Duodenal mucosa (tissue), 2 donors: ENCODE data around the gene CXCR5.

ENCODE experiments used
- H3K27ac ChIP-seq: one replicate; pipeline ENCODE4 v1.7.0; 2013; ENCODE audit warnings: low read depth, low read length
- H3K27me3 ChIP-seq, 2 donors: one replicate each; pipeline ENCODE4 v1.7.0; 2013; ENCODE audit warnings: low read length in 2 of 2, control low read depth in 1 of 2; ENCODE audit not compliant: insufficient read depth in 2 of 2, control insufficient read depth in 1 of 2
- H3K36me3 ChIP-seq, 2 donors: one replicate each; pipeline ENCODE4 v1.7.0; 2013; ENCODE audit warnings: low read length in 2 of 2, control low read depth in 1 of 2; ENCODE audit not compliant: insufficient read depth in 2 of 2, control insufficient read depth in 1 of 2
- H3K4me1 ChIP-seq, 2 donors: one replicate each; pipeline ENCODE4 v1.7.0; 2013; ENCODE audit warnings: low read length in 2 of 2, control low read depth in 1 of 2; ENCODE audit not compliant: insufficient read depth in 2 of 2, control insufficient read depth in 1 of 2
- H3K4me3 ChIP-seq, 2 donors: one replicate each; pipeline ENCODE4 v1.7.0; 2013; ENCODE audit warnings: low read length in 2 of 2, low read depth in 1 of 2
- H3K9ac ChIP-seq, 2 donors: one replicate each; pipeline ENCODE4 v1.7.0; 2013; ENCODE audit warnings: low read length in 2 of 2, low read depth in 1 of 2
- H3K9me3 ChIP-seq, 2 donors: one replicate each; pipeline ENCODE4 v1.7.0; 2013; ENCODE audit warnings: low read length in 2 of 2, control low read depth in 1 of 2; ENCODE audit not compliant: control insufficient read depth in 1 of 2

The CXCR5 gene

GRCh38 chr11:118918128-118918685 lies 34.5 kb downstream of the CXCR5 start:
- no peaks in the 10 kb centered on the region for H3K9me3 ChIP-seq
- H3K27ac ChIP-seq: peak overlapping the region; percentile 90
- peaks cover 90 to 97% of the 10 kb centered on the region in 2 donors for H3K4me1 ChIP-seq
- H3K36me3 ChIP-seq: no peaks in the 10 kb centered on the region
- no peaks in the 10 kb centered on the region for H3K27me3 ChIP-seq
- peak overlapping the region; percentile 57 to 60 for H3K4me3 ChIP-seq
- H3K9ac ChIP-seq: peak overlapping the region; percentile 70

DNA sequence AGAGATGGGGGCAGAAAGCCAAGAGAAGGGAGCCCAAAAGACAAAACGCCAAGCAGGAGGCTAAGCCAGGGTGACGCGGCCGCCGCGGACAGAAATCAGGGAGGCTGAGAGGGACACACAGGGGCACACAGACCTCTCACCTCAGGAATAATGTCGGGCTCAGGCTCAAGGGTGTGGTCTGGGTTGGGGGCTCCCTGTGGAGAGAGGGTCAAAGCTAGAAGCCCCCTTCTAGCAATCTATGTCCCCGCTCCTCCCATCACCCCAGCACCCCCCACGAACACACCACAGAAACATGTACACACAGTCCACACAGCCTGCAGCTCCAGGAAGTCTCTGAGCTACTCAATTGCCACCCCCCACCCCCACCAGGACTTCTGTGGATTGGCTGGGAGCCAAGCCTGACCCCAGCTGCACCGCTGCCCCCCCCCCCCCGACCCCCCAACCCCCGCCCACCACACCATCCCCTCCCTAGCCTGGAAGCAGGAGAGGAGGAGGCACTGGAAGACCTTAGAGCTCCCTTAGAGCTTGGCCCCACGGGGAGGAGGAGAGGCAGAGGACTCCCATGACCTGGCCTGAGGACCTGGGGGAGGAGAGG lies 35.1 kb downstream of the CXCR5 start:
- Histone ChIP-seq H3K27ac (peak overlapping the region; percentile 93), H3K36me3 (no peaks in the 10 kb centered on the region), H3K9me3 (no peaks in the 10 kb centered on the region), H3K27me3 (no peaks in the 10 kb centered on the region), H3K4me3 (peak overlapping the region; percentile 57), H3K4me1 (peaks cover 91 to 99% of the 10 kb centered on the region in 2 donors), H3K9ac (peak overlapping the region; percentile 70)

DNA sequence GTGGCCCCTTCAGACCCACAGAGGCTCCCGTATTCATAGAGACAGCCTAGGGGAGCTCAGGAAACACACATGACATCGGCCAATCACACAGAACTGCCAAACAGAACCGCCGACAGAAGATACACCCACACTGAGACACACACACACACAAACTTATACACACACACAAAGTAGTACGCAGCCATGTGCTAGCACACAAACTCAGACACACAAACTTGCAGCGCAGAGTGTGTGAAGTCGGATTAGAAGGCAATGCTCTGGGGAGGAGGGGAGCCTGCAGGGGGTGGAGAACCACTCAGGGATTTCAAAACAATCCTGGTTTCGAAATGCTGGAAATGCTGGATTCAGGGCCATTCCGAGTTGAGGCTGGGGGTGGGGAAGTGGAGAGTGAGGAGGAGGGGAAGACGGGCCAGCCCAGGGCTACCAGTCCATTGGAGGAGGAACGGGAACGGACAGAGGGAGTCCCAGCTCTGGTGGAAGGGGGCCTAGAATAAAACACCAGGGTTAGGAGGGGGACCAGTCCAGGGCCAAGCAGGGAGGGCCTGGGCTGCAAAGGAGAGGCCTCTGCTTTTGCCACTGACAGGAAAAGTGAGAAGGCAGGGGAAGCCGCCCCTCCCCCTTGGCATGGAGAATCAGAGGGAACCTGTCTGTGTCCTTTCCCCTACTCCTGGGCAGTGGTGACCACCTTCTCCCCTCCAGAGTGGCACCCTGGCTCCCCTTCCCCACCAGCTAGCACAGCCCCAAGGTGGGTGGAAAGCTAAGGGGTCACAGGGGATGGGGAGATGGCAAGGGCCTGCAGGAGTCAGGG lies 37.6 kb downstream of the CXCR5 start:
- peak overlapping the region; percentile 91 to 96 for H3K9ac ChIP-seq
- peak overlapping the region; percentile 97 to 98 for H3K4me3 ChIP-seq

DNA sequence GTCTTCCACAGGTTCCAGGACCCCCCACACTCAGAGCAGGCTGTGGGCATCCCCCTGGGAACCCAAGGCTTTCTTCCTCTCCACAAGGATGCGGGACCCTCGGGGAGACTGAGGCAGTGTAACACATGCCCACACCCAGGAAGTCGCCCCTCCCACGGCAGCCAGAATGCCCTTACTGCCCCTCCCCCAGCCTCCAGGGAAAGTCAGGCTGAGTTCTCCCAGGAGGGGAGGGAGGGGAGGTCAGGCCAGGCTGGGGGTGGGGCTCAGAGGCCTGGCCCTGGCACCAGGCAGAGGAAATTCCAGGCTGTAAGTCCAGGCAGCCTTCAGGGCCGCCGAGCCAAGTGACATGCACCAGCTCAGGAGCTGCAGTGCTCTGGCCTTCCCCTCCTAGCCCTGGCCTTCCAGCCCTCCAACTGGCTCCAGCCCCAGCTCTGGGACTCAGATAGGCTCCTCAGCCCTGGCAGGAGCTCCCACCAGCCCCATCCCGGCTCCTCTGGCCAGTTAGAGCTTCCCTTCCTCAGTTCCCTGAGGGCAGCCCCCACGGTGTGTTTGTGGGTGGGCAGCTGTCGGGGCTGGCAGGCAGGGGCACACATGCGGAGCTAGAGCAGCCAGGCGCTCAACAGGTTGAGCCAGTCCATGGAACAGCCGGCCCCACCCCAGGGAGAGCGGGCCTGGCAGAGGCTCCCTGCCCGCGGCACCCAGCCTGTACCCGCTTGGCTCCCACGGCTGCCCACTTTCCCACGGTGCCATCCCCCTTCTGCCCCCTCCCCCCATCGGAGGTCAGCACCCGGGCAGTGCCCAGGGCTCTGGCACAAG lies 38.4 kb downstream of the CXCR5 start:
- Histone ChIP-seq H3K4me3 (peak overlapping the region; percentile 97 to 98), H3K4me1 (peaks cover 61 to 77% of the 10 kb centered on the region in 2 donors), H3K27ac (peak overlapping the region; percentile 87), H3K9ac (peak overlapping the region; percentile 91 to 96), H3K9me3 (no peaks in the 10 kb centered on the region), H3K27me3 (no peaks in the 10 kb centered on the region), H3K36me3 (no peaks in the 10 kb centered on the region)

More for the DNA sequence above, 37.6 kb downstream of the CXCR5 start:
- Histone ChIP-seq H3K27me3 (no peaks in the 10 kb centered on the region), H3K4me1 (peaks cover 70 to 80% of the 10 kb centered on the region in 2 donors), H3K36me3 (no peaks in the 10 kb centered on the region), H3K27ac (peak overlapping the region; percentile 93), H3K9me3 (no peaks in the 10 kb centered on the region)

DNA sequence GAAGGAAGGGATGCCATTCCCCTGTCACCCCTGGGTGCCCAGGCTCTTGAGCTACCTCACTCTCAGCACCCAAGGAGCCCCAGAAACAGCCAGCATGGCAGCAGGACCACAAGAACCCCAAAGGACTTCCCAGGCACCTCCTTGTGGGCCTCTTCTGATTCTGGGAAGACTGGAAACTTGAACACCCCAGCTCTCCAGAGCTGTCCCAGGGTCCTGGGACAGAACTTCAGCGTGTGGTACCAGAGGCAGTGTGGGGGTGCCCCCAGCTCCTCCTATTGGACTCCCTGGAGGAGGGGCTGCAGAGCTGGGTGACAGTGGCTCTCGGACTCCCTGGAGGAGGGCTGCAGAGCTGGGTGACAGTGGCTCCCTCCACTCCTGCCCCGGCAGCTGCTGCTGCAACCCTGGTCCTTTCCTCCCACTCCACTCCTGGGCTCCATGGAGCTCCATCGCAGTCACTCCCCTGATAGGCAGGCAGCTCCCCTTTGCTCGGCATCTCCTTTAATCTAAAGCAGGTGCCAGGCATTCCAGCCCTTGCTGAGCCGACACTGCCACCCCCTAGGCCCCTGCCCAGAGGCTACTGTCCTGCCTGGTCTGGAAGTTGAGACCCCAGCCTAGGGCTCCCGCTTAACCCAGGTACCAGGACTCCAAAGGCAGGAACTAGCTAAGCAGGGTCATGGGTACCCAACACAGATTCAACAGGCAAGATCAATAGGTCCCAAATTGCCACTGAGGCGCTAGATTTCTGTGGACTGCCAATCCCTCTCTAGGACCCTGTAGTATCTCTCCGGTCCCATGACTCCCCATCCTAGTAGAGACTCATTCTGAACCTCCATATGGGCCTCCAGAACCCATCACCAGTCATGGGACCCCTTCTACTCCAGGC lies 39.3 kb downstream of the CXCR5 start:
- peak overlapping the region; percentile 97 to 98 for H3K4me3 ChIP-seq
- no peaks in the 10 kb centered on the region for H3K27me3 ChIP-seq
- peak overlapping the region; percentile 91 to 96 for H3K9ac ChIP-seq
- no peaks in the 10 kb centered on the region for H3K9me3 ChIP-seq
- H3K27ac ChIP-seq: peak overlapping the region; percentile 87
- peaks cover 59 to 77% of the 10 kb centered on the region in 2 donors for H3K4me1 ChIP-seq
- no peaks in the 10 kb centered on the region for H3K36me3 ChIP-seq

DNA sequence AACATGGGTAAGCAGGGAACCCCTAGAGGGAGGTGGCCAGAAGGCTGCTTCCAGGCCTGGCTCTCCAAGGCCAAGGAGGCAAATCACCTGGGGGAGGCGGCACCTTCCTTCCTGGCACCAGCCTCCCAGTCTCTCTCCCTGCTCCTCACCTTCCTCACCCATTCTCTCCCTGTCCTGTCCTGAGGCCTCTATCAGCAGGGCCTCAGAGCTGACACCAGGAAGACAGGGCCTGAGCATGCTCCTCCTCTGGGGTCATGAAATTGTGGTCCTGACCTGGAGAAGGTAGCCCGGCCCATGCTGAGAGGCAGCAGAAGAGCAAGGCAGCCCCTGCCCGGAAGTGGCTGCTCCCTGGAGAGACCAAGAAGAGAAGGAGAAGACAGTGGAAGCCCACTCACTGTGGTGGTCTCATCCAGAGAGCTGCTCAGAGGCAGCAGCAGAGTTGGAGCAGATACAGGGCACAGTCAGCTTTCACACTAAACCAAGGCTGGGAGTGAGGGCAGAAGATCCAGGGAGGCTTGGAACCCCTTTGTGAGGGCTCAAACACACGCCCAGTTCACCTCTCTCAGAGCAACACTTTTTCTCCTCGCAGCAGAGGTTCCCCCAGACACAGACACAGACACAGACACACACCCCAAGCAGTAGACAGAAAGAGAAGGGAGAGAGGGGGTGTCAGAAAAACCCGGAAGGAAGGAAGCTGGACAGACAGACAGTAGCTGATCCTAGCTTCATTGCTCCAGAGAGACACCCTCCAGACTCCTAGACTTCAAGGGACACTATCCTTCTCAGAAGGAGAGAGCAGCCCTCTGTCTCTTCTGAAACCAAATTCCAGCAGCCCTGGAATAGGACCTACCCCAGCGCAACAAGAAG lies 40.3 kb downstream of the CXCR5 start:
- peaks cover 57 to 71% of the 10 kb centered on the region in 2 donors for H3K4me1 ChIP-seq
- no peaks in the 10 kb centered on the region for H3K36me3 ChIP-seq
- no peaks in the 10 kb centered on the region for H3K27me3 ChIP-seq
- no peaks in the 10 kb centered on the region for H3K9me3 ChIP-seq
- H3K27ac ChIP-seq: peak overlapping the region; percentile 71
- peak overlapping the region; percentile 97 to 98 for H3K4me3 ChIP-seq
- peak overlapping the region; percentile 91 to 96 for H3K9ac ChIP-seq

DNA sequence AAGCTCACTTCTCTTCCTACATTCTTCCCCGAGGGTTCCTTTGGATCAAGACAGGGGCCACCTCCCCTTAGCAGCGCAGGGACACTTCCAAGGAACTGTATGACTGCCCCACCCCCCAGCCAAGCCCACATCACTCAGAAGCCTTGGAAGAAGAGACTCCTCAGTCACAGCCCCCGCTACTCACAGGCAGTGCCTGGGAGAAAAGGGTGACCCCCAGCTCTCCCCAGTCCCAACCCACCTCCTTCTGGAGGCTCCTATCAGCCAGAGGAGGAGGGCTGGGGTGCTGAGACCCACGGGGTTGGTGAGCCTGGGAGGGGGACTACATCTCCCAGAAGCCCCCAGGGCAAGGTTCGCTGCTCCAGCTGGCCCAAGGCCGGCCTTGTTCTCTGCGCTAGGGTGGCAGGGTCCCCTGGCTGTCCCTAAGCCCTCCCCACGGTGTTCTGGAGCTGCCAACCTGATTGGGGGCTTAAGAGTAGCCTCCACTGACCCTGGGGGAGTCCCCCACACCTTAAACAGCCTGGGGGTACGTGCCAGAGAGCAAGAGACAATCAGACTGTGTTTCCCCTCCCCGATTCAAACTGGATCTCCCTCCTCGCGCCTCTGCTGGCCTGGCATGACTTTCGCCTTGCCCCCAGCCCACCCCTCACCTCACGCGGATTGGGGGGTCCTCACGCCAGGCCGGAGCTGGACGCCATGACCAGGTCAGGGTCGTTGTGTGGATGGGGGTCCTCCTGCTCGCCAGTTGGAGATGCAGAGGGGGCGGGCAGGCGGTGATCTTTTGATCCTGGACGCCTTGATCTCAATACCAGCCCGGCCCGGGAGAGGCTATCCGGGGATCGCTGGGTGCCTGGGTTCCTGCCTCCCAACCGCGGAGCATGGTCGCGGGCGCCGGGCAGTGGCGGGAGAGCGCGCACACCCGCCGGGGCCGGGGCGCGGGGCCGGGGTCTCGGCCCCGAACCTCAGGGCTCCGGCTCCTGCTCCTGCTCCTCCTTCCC lies 41.2 kb downstream of the CXCR5 start:
- Histone ChIP-seq H3K9me3 (no peaks in the 10 kb centered on the region), H3K4me1 (peaks cover 48 to 63% of the 10 kb centered on the region in 2 donors), H3K9ac (peak overlapping the region; percentile 91 to 96), H3K36me3 (no peaks in the 10 kb centered on the region), H3K4me3 (peak overlapping the region; percentile 97 to 98), H3K27ac (peak overlapping the region; percentile 71), H3K27me3 (no peaks in the 10 kb centered on the region)

GRCh38 chr11:118927554-118928100 lies 43.9 kb downstream of the CXCR5 start:
- H3K36me3 ChIP-seq: no peaks in the 10 kb centered on the region
- no peaks in the 10 kb centered on the region for H3K27me3 ChIP-seq
- peaks cover 27 to 45% of the 10 kb centered on the region in 2 donors for H3K4me1 ChIP-seq
- H3K4me3 ChIP-seq: peak overlapping the region; percentile 89 to 92
- H3K27ac ChIP-seq: peak overlapping the region; percentile 67
- H3K9ac ChIP-seq: peak overlapping the region; percentile 90 to 94
- H3K9me3 ChIP-seq: no peaks in the 10 kb centered on the region
